Sciatic nerve (tissue), 2 donors: ENCODE measurements around the gene KIAA1671. TPM values are rescaled to one million over a fixed set of nuclear protein-coding genes. Genes with fewer than 3 reads are reported as not detected.

Experiments
- ATAC-seq: fragments of 200-7000 bp; cut with Tn5 transposase; one replicate; pipeline ENCODE4 v1.9.1; 2020; ENCODE audit warnings: mild to moderate bottlenecking, moderate library complexity
- DNase-seq: peaks from one replicate; pipeline ENCODE4 v3.0.0-alpha.2; 2020; ENCODE audit warnings: low spot score
- intact Hi-C: fragments of 100-400 bp; cut with DNase I; formaldehyde crosslinking; loops from one replicate; pipeline ENCODE4 v1.14.2; 2022
- total RNA-seq: library from RNA; stranded (reverse); fragmentation: NEBNext Ultra II Directional; extraction: Animal tissue kit (Norgen Biotek cat#: 25700); gene quantifications from one replicate; pipeline ENCODE4 v1.2.1, GENCODE V29; 2021
- donor health status: DM: no; HTN: no; CAD: no.
- donor health status: DM: no; HTN: no; CAD: no.

Gene KIAA1671
- total RNA-seq, 1 donor from 2014 or later = 65.1 TPM

DNA sequence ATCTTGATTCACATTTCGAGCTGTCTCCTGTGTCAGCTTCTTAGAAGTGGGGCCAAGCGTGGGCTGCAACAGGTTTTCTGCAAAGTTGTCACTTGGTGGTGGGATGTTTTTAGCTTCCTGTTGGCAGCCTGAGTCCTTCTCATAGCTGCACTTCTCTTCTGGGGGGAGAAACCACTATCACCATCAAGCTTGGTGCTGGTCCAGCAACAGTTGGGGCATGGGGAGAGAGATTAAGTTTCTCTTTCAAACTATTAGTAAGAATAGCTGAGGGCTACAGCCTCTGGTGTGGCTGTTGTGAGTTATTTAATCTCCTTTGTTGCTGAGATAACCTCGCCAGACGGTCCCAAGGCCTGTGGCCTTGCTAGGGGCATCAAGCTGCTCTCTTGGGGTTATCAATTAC, 123.8 kb downstream of the KIAA1671 start:
- intact Hi-C loops = no loop called here
- no peak for ATAC-seq

DNA sequence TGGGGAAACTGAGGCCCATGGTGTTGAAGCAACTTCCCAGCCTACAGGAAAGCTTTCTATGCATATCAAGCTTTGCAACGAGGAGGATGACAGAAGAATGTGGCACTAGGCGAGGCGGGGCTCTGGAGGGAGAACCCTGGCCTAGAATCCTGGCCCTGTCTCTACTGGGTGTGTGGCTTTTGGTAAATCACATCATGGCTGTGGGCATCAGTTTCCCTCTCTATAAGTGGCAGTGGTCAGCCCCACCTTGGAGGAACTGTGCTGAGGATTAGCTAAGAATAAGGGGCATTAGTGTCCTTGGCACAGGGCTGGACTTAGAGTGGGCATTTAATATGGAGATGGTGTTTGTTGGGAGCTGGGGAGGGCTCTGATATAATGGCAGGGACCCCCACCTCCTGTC, 124.5 kb downstream of the KIAA1671 start:
- no peak for DNase-seq
- intact Hi-C loops = no loop called here
- ATAC-seq = no peak

More for the DNA sequence above, 123.8 kb downstream of the KIAA1671 start:
- no peak for DNase-seq

DNA sequence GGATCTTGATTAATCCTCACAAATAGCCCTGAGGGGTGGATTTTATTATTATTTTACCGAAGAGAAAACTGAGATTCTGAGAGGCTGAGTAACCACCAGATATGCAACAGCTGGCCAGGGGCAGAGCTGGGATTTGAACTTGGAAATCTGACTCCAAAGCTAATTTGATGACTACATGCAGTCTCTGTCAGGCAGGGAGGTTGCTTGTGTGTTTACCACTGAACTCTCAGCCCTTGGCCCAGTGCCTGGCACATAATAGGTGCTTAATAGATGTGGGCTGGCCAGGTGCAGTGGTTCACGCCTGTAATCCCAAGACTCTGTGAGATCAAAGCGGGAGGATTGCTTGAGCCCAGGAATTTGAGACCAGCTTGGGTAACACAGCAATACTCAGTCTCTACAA, 125.4 kb downstream of the KIAA1671 start:
- no peak for DNase-seq
- intact Hi-C loops = no loop called here
- no peak for ATAC-seq

DNA sequence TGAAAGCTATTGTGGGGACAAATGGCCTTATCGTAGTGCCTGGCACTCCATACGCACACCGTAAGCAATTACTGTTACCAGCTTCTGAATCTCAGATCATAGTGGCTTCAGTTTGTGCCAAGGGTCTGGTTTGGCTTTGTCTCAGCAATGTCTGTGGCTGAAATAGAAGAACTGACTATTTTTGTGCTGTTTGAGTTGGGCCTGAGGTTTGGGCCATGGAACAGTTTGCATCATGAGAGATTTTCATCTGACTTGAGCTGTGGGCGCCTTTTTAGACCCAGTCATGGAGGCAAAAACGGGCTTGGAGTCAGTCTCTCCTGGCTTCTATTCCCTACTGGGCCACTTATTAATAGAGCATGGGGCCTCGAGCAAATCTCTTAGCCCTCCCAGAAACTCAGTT, 126.1 kb downstream of the KIAA1671 start:
- intact Hi-C loops = no loop called here
- ATAC-seq (peak; percentile 41), DNase-seq (no peak)

DNA sequence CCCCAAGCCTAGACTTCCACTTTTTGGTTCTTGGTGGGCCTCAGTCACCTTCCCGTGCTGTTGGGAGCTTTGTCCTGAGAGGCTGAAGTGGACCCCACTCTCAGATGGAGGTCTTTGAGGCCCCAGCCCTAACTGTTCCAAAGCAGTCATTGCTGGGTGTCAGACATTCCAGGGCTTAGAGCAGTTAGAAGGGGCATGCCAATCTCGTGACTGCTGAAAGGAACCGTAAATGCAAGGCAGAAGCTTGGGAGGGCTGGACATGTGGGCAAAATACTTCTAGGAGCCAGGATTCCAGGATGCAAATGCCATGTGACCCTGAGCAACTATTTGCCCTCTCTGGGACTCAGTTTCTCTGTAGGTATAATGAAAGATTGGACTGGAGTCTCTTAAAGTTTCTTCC, 128.3 kb downstream of the KIAA1671 start:
- ATAC-seq = no peak
- intact Hi-C loops = no loop called here
- DNase-seq = no peak

- intact Hi-C loops = no loop called here
- DNase-seq (no peak), ATAC-seq (no peak)
Measured at GRCh38 chr22:25081409-25081824, 128.9 kb downstream of the KIAA1671 start.

- no peak for ATAC-seq
- no peak for DNase-seq
- intact Hi-C loops = no loop called here
Measured at GRCh38 chr22:25082096-25082495, 129.6 kb downstream of the KIAA1671 start.

DNA sequence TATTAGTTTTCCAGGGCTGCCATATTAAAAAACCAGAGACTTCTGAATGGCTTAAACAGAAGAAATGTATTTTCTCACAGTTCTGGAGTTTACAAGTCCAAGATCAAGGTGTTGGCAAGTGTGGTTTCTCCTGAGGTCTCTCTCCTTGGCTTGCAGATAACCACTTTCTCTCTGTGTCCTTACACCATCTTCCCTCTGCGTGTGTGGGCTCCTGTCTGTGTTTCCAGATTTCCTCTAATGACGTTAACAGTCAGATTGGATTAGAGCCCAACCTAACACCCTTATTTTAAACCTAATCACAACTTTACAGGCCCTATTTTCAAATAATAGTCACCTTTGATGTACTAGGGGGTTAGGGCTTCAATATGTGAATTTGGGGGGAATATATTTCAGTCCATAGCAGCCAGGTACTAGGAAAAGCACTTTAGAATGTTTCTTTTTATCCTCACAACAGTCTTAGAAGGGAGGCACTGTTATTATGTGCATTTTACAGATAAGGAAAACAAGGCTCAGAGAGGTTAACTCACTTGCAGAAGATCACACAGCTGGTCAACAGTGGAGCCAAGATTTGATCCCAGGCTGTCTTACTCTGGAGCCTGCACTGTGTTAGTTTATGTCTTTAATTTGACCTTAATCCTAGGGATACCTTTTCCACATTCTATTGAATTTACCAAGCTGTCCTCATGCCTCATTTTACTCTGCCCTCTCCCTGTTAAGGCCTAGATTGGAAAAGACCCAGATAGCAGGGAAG, 130.7 kb downstream of the KIAA1671 start:
- DNase-seq = no peak
- intact Hi-C loops = no loop called here
- ATAC-seq = peak; percentile 60

- DNase-seq (peak; percentile 65), ATAC-seq (peak; percentile 84)
- intact Hi-C loops = no loop called here
Measured at GRCh38 chr22:25083807-25084200, 131.3 kb downstream of the KIAA1671 start.

DNA sequence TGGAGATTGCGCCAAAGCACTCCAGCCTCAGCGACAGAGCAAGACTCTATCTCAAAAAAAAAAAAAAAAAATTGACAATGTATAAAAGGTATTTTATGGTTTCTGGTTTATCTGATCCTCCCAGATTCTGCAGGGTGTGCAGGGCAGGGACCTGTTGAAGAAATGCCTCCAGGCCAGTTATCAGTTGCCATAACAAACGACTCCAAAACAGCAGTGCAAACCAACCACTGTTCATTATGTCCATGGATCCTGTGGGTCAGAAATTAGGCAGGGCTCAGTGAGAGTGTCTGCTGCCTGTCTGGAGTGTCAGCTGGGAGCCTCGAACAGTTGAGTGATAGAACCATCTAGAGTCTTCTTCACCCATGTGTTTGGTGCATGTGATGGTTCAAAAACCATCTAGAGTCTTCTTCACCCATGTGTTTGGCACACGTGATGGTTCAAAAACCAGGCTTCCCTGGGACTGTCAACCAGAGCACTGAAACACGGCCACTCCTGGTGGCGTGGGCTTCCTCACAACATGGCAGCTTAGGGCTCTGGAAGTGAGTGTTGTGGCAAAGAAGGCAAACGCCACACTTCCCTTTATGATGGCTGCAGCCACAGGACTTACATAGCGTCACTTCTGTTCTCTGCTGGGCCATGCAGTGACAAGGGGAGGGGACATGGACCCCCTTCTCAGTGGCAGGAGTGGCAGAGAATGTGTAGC, 132.0 kb downstream of the KIAA1671 start:
- ATAC-seq = no peak
- DNase-seq = no peak
- intact Hi-C loops = no loop called here

- intact Hi-C loops = no loop called here
- no peak for DNase-seq
- no peak for ATAC-seq
Measured at GRCh38 chr22:25085156-25085555, 132.6 kb downstream of the KIAA1671 start.

DNA sequence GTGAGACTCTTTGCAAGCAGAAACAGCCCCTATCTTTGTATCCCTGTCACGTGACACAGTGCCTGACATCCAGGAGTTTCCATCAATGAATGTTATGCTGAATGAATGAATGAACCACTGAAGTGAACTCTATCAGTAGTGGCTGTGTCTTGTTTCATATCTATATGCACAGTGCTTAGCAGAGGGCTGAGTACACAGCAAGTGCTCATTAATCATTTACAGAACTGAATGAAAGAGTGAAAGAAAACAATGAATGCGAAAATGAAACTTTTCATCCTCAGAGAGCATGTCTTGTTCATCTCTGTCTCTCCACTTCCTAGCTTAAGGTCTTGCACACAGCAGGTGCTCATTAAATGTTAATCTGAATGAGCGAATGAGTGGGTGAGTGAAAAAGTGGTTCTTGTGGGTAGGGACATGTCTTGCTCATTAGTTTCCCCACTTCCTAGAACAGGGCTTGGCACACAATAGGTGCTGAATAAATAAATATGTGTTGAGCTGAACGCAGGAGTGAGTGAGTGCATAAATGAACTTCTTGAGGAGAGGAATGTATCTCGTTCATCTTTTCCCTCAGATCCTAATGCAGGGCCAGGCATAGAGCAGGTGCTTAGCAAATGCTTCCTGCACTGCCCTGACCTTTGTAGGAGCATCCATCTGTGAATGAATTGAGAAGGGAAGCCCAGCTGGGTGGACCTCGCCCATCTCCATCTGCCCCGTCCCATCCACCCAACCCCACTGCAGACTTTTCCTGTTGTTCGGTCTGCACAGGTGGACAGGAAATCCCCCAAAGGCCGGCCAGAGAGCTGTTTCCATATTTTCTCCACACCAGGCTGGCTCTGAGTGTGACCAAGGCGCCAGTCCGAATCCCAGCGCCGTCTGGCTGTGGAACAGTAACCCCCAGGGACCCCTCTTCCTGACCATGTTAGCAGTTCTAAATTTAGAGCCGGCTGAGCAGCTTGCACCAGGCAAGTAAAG, 133.7 kb downstream of the KIAA1671 start:
- DNase-seq = peak; percentile 64
- intact Hi-C loops = no loop called here

GRCh38 chr22:25086902-25087282, 134.4 kb downstream of the KIAA1671 start:
- DNase-seq (no peak), ATAC-seq (no peak)
- intact Hi-C loops = no loop called here

More for the DNA sequence above, 133.7 kb downstream of the KIAA1671 start:
- peak; percentile 77 for ATAC-seq

DNA sequence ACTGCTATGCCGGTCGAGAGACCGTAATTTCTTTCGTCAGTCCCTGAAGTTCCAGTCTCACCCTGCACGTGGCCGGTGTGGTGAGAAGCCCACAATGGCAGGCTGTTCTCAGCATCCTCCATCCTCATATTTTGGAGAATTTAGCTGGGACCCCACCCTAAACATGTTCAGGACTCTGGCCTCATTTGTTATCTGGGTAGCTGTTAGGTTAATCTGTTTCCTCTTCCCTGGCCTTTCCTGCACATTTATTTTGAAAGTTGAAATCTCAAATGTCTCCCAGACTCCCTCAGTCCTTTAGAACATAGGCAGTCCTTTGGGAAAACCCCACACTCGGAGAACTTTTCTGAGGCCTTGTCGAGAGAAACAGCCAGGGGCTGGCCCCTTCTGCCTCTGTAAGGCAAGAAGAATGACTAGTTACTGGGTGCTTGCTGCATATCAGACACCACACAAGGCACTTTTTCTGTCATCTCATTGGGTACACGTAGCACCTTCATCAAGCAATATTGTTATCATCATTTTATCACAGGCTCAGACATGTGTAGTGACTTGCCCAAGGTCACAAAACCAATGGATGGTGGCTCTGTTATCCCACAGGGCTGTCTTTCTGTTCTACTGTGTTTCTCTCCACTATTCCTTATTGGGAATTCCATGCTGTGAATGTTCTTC, 137.8 kb downstream of the KIAA1671 start:
- intact Hi-C loops = loop anchor here (2.0 kb wide), 1 partner anchor 278 kb away; no protein-coding TSS in a partner anchor
- ATAC-seq (no peak), DNase-seq (no peak)

- DNase-seq (no peak), ATAC-seq (no peak)
- intact Hi-C loops = loop anchor here (2.0 kb wide), 1 partner anchor 279 kb away; no protein-coding TSS in a partner anchor
Measured at GRCh38 chr22:25091458-25091857, 138.9 kb downstream of the KIAA1671 start.

DNA sequence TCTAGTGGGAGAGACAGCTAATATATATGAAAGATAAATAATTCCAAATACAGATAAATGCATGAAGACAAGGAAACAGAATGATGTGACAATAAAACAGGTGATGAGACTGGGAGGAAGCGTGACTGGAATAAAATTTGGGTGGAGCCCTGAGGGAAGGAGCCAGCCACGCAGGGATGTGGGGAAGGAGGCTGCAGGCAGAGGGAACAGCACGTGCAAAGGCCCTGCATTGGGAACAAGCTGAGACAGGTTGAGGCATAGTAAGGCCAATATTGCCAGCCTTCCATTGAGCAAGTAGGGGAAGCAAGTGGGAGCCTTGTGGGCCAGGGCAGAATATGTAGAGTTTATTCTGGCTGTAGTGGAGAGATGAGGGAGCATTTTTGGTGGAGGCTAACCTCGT, 139.6 kb downstream of the KIAA1671 start:
- DNase-seq (no peak), ATAC-seq (no peak)
- intact Hi-C loops = no loop called here

GRCh38 chr22:25094579-25094978, 142.1 kb downstream of the KIAA1671 start:
- DNase-seq (no peak), ATAC-seq (no peak)
- intact Hi-C loops = no loop called here

GRCh38 chr22:25095869-25096268, 143.4 kb downstream of the KIAA1671 start:
- no peak for ATAC-seq
- no peak for DNase-seq
- intact Hi-C loops = no loop called here
